Muscle of leg (tissue), 11 donors: ENCODE data around the gene SLC22A5. TPM values are rescaled to one million over a fixed set of nuclear protein-coding genes. Genes with fewer than 3 reads are reported as not detected.
"Not testable (repeated sequence)": the region's sequence is repeated elsewhere in the genome, so short reads cannot be mapped to it uniquely, and the experiment has no call there.

Experiments
- DNase-seq: peaks from one replicate; pipeline ENCODE4 v3.0.0; 2013
- H3K27ac ChIP-seq: one replicate; pipeline ENCODE4 v1.5.1; 2013; ENCODE audit warnings: mild to moderate bottlenecking, low read length, control low read depth
- H3K27me3 ChIP-seq: one replicate; pipeline ENCODE4 v1.6.1; 2013; ENCODE audit warnings: low read length; ENCODE audit not compliant: control insufficient read depth, insufficient read depth
- H3K36me3 ChIP-seq: one replicate; pipeline ENCODE4 v1.6.1; 2013; ENCODE audit warnings: low read length; ENCODE audit not compliant: control insufficient read depth, insufficient read depth
- H3K4me1 ChIP-seq: one replicate; pipeline ENCODE4 v1.6.1; 2013; ENCODE audit warnings: low read length; ENCODE audit not compliant: control insufficient read depth, insufficient read depth
- H3K4me3 ChIP-seq: one replicate; pipeline ENCODE4 v1.5.1; 2013; ENCODE audit warnings: low read length, control low read depth
- H3K9me3 ChIP-seq: replicated peaks from 2 replicates; pipeline ENCODE4 v1.6.1; 2013; ENCODE audit warnings: low read depth, low read length; ENCODE audit not compliant: control insufficient read depth
- WGBS: methylation state at CpG from one replicate; pipeline ENCODE4 v1.1.5; 2013; ENCODE audit warnings: missing lambda C conversion rate; ENCODE audit not compliant: insufficient coverage; 5-methylcytosine and 5-hydroxymethylcytosine counted together
- polyA plus RNA-seq, 8 donors: library from polyadenylated mRNA; unstranded; fragments of 120-200 nt; gene quantifications; one replicate each; pipeline versions ENCODE4 v1.2.1 to v1.2.3, GENCODE V29; 2013; ENCODE audit warnings: inconsistent platforms in 1 of 8, low replicate concordance in 1 of 8; ENCODE audit not compliant: insufficient read length in 8 of 8, insufficient read depth in 1 of 8
- total RNA-seq: library from RNA; stranded (reverse); fragments of 120-200 nt; gene quantifications from one replicate; pipeline ENCODE4 v1.2.4, GENCODE V29; 2013

Gene SLC22A5
- total and polyA plus RNA-seq, 9 donors = 3.7 to 8.9 (median 6.4) TPM

DNA sequence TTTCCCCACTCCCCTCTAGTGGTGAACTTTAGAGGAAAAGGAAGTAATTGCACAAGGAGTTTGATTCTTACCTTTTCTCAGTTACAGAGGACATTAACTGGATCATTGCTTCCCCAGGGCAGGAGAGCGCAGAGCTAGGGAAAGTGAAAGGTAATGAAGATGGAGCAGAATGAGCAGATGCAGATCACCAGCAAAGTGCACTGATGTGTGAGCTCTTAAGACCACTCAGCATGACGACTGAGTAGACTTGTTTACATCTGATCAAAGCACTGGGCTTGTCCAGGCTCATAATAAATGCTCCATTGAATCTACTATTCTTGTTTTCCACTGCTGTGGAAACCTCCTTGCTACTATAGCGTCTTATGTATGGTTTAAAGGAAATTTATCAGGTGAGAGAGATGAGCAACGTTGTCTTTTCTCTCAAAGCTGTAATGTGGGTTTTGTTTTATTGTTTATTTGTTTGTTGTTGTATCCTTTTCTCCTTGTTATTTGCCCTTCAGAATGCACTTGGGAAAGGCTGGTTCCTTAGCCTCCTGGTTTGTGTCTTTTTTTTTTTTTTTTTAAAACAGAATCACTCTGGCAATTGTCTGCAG is 25.3 kb downstream of the SLC22A5 start:
- H3K36me3 ChIP-seq = peaks cover 38% of the 10 kb centered on the region

DNA sequence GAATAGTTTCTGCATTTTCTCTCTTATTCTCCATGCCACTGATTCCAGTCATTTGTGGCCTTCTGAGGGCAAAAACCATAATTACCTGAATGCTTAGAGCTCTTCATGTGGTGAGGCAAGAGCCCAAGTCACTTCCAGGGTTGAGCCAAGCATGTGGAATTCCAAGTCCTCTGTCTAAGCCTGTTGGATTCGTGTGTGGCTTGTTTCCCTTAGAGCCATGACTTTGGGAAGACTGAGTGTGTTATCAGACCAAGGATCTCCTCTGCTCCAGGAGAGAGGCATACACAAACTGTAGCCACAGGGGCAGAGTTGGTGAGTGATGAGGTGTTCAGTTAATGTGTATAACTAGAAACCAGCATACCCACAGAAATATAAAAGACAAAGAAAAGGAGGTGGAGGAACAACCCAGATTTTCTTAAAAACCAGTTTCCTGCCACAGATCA is 27.1 kb downstream of the SLC22A5 start:
- Histone ChIP-seq H3K36me3 (peaks cover 29% of the 10 kb centered on the region), H3K27ac (no peak overlapping the region), H3K9me3 (no peaks in the 10 kb centered on the region), H3K4me1 (no peaks in the 10 kb centered on the region), H3K27me3 (no peaks in the 10 kb centered on the region), H3K4me3 (no peak overlapping the region)
- no peak for DNase-seq
- WGBS = no CpG with 5 or more reads among the region's 1 CpG

More for the DNA sequence above, 25.3 kb downstream of the SLC22A5 start:
- Histone ChIP-seq H3K4me3 (no peak overlapping the region), H3K4me1 (no peaks in the 10 kb centered on the region), H3K27ac (no peak overlapping the region), H3K9me3 (no peaks in the 10 kb centered on the region), H3K27me3 (no peaks in the 10 kb centered on the region)
- WGBS = 75% methylated on average over 1 of the region's 4 CpGs
- DNase-seq = no peak

DNA sequence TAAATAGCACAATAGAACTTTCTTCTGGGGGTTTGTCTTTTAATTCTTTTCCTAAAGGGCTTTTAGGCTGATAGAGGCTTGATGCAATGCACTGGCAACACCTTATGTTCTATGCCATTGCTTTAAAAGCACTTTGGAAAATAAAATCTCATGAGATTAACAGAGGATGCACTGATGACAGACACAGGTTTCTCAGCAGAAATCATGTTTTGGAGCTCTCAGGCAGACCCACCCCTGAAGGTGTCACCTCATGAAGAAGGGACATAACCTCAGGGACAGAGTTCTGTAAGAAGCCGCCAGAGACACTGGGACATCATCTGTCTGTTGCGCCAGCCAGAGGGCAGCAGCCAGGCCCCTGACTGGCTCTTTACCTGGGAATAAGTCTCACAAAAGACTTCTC is 27.7 kb downstream of the SLC22A5 start:
- no peak for DNase-seq
- Histone ChIP-seq H3K4me3 (no peak overlapping the region), H3K27me3 (no peaks in the 10 kb centered on the region), H3K36me3 (peaks cover 27% of the 10 kb centered on the region), H3K27ac (no peak overlapping the region), H3K4me1 (no peaks in the 10 kb centered on the region), H3K9me3 (no peaks in the 10 kb centered on the region)
- WGBS = 100% methylated on average over 1 of the region's 2 CpGs

DNA sequence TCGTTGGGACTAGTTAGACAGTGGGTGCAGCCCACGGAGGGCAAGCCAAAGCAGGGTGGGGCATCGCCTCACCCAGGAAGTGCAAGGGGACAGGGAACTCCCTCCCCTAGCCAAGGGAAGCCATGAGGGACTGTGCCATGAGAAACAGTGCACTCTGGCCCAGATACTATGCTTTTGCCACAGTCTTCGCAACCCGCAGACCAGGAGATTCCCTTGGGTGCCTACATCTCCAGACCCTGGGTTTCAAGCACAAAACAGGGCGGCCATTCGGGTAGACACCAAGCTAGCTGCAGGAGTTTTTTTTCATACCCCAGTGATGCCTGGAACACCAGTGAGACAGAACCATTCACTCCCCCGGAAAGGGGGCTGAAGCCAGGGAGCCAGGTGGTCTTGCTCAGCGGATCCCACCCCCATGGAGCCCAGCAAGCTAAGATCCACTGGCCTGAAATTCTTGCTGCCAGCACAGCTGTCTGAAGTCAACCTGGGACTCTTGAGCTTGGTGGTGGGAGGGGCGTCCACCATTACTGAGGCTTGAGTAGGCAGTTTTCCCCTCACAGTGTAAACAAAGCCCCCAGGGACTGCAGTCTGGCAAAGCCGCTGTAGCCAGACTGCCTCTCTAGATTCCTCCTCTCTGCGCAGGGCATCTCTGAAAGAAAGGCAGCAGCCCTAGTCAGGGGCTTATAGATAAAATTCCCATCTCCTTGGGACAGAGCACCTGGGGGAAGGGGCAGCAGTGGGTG is 28.6 kb downstream of the SLC22A5 start:
- WGBS = 83% methylated on average over 7 of the region's 12 CpGs
- H3K36me3 ChIP-seq = peaks cover 26% of the 10 kb centered on the region
- not testable (repeated sequence) for H3K27ac ChIP-seq, DNase-seq, H3K27me3 ChIP-seq, H3K9me3 ChIP-seq, H3K4me3 ChIP-seq, H3K4me1 ChIP-seq

DNA sequence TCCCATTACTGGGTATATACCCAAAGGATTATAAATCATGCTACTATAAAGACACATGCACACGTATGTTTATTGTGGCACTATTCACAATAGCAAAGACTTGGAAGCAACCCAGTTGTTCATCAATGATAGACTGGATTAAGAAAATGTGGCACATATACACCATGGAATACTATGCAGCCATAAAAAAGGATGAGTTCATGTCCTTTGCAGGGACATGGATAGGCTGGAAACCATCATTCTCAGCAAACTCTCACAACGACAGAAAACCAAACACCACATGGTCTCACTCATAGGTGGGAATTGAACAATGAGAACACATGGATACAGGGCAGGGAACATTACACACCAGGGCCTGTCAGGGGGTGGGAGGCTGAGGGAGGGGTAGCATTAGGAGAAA is 34.5 kb downstream of the SLC22A5 start:
- not testable (repeated sequence) for DNase-seq, H3K27ac ChIP-seq, H3K36me3 ChIP-seq, H3K4me1 ChIP-seq, H3K4me3 ChIP-seq, H3K27me3 ChIP-seq, H3K9me3 ChIP-seq
- no CpG with 5 or more reads among the region's 2 CpGs for WGBS

DNA sequence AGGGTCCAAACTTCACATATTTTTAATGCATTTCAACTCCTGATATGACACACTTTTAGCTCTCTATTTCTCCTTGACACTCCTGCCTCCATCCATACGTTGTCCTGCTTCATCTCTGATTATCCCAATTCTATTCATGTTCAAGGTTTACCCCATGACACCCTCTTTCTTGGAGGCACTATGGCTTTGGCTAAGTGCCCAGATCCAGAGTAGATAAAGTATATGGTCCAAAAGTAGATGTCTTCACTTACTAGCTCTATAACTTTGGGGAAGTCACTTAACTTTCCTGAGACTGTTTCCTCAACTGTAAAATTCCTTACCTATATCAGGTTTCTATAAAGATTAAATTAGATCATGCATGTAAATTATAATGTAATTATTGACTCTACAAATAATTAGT is 36.1 kb downstream of the SLC22A5 start:
- no peak overlapping the region for H3K4me3 ChIP-seq
- H3K27me3 ChIP-seq = no peaks in the 10 kb centered on the region
- no peak for DNase-seq
- WGBS = no CpG with 5 or more reads among the region's 1 CpG
- peaks cover 11% of the 10 kb centered on the region for H3K4me1 ChIP-seq
- H3K36me3 ChIP-seq = no peaks in the 10 kb centered on the region
- H3K9me3 ChIP-seq = no peaks in the 10 kb centered on the region
- no peak overlapping the region for H3K27ac ChIP-seq

DNA sequence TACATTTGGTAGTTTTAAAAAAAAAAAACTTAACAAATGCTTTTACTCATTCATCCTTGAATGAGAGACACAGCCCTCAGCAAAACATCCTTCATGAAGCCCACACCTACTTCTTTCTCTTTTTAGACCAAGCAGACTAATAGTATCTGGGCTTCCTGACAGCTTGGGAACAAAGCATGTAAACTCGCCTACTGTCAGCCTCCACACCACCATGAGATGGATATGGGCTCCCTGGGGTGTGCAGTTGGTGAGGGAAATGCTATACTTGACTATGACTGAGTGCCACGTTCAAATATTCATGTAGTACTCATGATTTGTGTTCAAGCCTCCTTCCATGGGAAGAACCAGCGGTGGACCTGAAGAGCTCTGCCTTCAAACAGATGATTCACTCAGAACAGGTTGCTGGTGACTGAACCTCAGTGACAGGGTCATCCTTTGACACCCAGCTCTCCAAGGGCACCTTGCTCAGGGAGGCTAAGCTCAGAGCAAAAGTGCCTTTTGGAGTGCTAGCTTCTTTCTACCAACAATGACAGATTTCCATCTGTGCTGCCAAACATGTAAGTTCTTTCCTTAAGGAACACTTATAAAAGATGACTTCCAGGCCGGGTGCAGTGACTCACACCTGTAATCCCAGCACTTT is 36.8 kb downstream of the SLC22A5 start:
- no peaks in the 10 kb centered on the region for H3K27me3 ChIP-seq
- H3K36me3 ChIP-seq = no peaks in the 10 kb centered on the region
- 82% methylated on average over 1 of the region's 4 CpGs for WGBS
- no peak overlapping the region for H3K4me3 ChIP-seq
- H3K27ac ChIP-seq = no peak overlapping the region
- DNase-seq = no peak
- peaks cover 15% of the 10 kb centered on the region for H3K4me1 ChIP-seq
- no peaks in the 10 kb centered on the region for H3K9me3 ChIP-seq

DNA sequence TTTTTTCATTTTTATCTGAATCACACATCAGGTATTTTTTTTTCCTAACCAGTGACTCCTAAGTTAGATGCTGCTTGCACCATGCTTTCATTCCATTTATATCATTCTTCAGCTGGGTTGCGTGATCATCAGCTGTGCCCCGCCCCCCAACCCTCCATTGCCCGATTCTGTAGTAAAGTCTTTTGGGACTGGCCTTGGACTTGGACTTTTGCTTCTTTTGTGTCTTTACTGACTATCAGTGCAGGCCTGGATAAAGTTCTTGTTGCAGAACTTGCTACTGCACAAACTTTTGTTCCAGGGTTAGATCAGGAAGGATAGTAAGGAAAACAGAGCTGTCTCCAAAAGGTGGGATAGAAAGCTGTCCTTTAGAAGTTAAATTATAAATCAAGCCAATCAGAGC is 38.5 kb downstream of the SLC22A5 start:
- Histone ChIP-seq H3K4me3 (no peak overlapping the region), H3K27me3 (no peaks in the 10 kb centered on the region), H3K4me1 (peaks cover 23% of the 10 kb centered on the region), H3K27ac (no peak overlapping the region), H3K36me3 (no peaks in the 10 kb centered on the region), H3K9me3 (no peaks in the 10 kb centered on the region)
- WGBS = 100% methylated on average over 1 of the region's 3 CpGs
- DNase-seq = no peak

DNA sequence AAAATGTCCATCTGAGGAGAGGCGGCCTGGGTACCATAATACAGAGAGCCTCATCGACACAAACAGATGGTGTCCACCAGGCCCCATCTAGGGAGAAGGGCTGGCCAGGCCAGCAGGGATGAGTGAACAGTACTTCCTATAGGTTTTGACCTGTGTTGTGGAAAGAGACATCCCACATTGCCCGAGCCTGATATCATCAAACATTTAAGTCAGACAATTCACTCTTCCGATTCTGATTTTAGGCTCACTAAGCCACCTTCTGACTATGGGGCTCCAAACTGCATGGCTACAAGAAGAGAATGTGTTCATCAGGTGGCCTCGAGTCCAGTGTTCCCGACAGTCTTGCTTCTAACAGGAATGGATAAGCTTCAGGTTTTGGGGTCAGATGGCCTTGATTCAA is 38.9 kb downstream of the SLC22A5 start:
- no peak for DNase-seq
- no peaks in the 10 kb centered on the region for H3K36me3 ChIP-seq
- no peaks in the 10 kb centered on the region for H3K9me3 ChIP-seq
- no peak overlapping the region for H3K4me3 ChIP-seq
- WGBS = 94% methylated on average over 2 of the region's 6 CpGs
- no peaks in the 10 kb centered on the region for H3K27me3 ChIP-seq
- peaks cover 23% of the 10 kb centered on the region for H3K4me1 ChIP-seq
- H3K27ac ChIP-seq = no peak overlapping the region

DNA sequence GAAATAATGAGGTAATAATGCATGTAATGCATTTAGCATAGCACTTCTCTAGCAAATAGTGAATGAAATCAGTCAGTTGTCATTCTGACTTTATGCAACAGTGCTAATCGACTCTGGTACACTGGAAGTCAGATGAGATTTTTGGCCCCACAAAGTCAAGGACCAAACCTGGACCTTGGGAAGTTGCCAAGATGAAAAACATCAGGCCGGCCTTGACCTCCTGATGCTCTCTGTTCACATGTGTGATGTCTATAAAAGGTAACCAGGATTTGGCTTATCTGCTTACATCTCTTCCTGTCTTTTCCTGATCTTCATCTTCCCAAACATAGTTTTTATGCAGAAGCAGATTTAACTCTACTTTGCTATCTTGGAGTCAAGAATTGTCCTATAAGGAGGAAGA is 39.5 kb downstream of the SLC22A5 start:
- no peaks in the 10 kb centered on the region for H3K36me3 ChIP-seq
- no peak overlapping the region for H3K4me3 ChIP-seq
- WGBS = 60% methylated on average over 1 of the region's 2 CpGs
- no peak for DNase-seq
- no peak overlapping the region for H3K27ac ChIP-seq
- no peaks in the 10 kb centered on the region for H3K9me3 ChIP-seq
- no peaks in the 10 kb centered on the region for H3K27me3 ChIP-seq
- H3K4me1 ChIP-seq = peaks cover 23% of the 10 kb centered on the region
